Smooth muscle cell (in vitro differentiated cells): ENCODE measurements around the gene DNAJC1. TPM values are rescaled to one million over a fixed set of nuclear protein-coding genes. Genes with fewer than 3 reads are reported as not detected.
A peak's percentile ranks its signal among the peaks of the same experiment; 100 is the strongest.

ENCODE experiments used
- DNase-seq: peaks from one replicate; lab custom pipeline; 2025; ENCODE audit not compliant: unreplicated experiment; lab: John Stamatoyannopoulos, UW
- H2AFZ ChIP-seq: fragments of 200-600 bp; sonication (generic); 2 replicates; pipeline ENCODE4 v1.6.0; 2016; ENCODE audit warnings: antibody characterized with exemption, low read depth, mild to moderate bottlenecking
- H3F3A ChIP-seq: fragments of 200-600 bp; sonication (generic); 2 replicates; pipeline ENCODE4 v1.6.0; 2017; ENCODE audit warnings: antibody characterized with exemption, low read depth
- H3K27ac ChIP-seq: fragments of 200-600 bp; sonication (generic); 2 replicates; pipeline ENCODE4 v1.5.1; 2016; ENCODE audit warnings: low read depth, mild to moderate bottlenecking
- H3K27me3 ChIP-seq: fragments of 200-600 bp; sonication (generic); 2 replicates; pipeline ENCODE4 v1.6.1; 2016; ENCODE audit warnings: low read depth, mild to moderate bottlenecking
- H3K36me3 ChIP-seq: fragments of 200-600 bp; sonication (generic); 2 replicates; pipeline ENCODE4 v1.5.1; 2016; ENCODE audit warnings: low read depth
- H3K4me1 ChIP-seq: fragments of 200-600 bp; sonication (generic); 2 replicates; pipeline ENCODE4 v1.5.1; 2016; ENCODE audit warnings: low read depth
- H3K4me2 ChIP-seq: fragments of 200-600 bp; sonication (generic); 2 replicates; pipeline ENCODE4 v1.6.0; 2016; ENCODE audit warnings: mild to moderate bottlenecking
- H3K4me3 ChIP-seq: fragments of 200-600 bp; sonication (generic); 2 replicates; pipeline ENCODE4 v1.5.1; 2016; ENCODE audit warnings: mild to moderate bottlenecking
- H3K79me2 ChIP-seq: fragments of 200-600 bp; sonication (generic); 2 replicates; pipeline ENCODE4 v1.6.0; 2016; ENCODE audit warnings: low read depth, mild to moderate bottlenecking
- H3K9ac ChIP-seq: fragments of 200-600 bp; sonication (generic); 2 replicates; pipeline ENCODE4 v1.6.0; 2016; ENCODE audit warnings: low read depth
- H3K9me3 ChIP-seq: fragments of 200-600 bp; sonication (generic); replicated peaks from 2 replicates; pipeline ENCODE4 v1.5.1; 2016; ENCODE audit warnings: low read depth
- H4K20me1 ChIP-seq: fragments of 200-600 bp; sonication (generic); 2 replicates; pipeline ENCODE4 v1.6.0; 2016; ENCODE audit warnings: low read depth
- WGBS: methylation state at CpG from one replicate; pipeline ENCODE4 v1.1.7; 2016; ENCODE audit warnings: low lambda C conversion rate; 5-methylcytosine and 5-hydroxymethylcytosine counted together
- polyA plus RNA-seq: library from polyadenylated mRNA; unstranded; fragments of >200 nt; fragmentation: Nextera tagmentation; extraction: Ambion mirVana; gene quantifications from 2 replicates; pipeline ENCODE4 v1.2.1, GENCODE V29; 2016
- total RNA-seq: library from RNA; depleted of rRNA; stranded (reverse); fragments of >200 nt; gene quantifications from 2 replicates; pipeline ENCODE4 v1.2.3, GENCODE V29; 2014
- TF ChIP-seq, protein P1 (sequence below): fragments of 200-600 bp; sonication (generic); IDR thresholded peaks from 2 replicates; pipeline ENCODE4 v1.5.1; 2017; ENCODE audit warnings: borderline replicate concordance, mild to moderate bottlenecking, antibody characterized with exemption; ENCODE audit not compliant: insufficient read depth, poor library complexity, severe bottlenecking

DNAJC1 gene
- total and polyA plus RNA-seq, 2 experiments from 2014 or later, result 67.0 to 88.5 TPM

DNA sequence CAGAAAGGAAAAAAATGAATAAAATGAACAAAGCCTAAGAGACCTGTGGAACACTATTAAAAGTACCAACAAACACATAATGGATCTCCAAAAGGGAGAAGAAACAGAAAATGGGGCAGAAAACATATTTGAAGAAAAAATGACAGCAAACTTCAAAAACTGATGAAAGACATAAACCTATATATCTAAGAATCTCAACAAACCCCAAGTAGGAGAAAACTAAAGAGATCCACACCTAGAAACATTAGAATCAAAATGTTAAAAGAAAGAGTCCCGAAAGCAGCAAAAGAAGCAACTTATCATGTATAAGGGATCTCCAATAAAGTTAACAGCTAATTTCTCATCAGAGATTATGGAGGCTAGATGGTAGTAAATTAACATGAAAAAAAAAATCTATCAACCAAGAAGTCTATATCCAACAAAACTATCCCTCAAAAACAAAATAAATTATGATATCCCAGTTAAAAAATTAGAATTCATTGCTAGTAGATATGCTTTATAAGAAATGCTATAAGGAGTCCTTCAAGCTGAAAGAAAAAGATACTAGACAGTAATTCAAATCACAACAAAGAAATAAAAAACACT is 68.0 kb downstream of the DNAJC1 start:
- Histone ChIP-seq H3K9me3 (no peaks in the 10 kb centered on the region), H3K36me3 (peaks cover 10% of the 10 kb centered on the region), H3F3A (no peaks in the 10 kb centered on the region), H2AFZ (no peak overlapping the region), H3K79me2 (peaks cover 81% of the 10 kb centered on the region), H3K9ac (no peak overlapping the region), H4K20me1 (peaks cover 8% of the 10 kb centered on the region), H3K4me2 (no peak overlapping the region), H3K27me3 (no peaks in the 10 kb centered on the region), H3K4me1 (no peaks in the 10 kb centered on the region), H3K27ac (no peak overlapping the region), H3K4me3 (no peak overlapping the region)
- 100% methylated on average over 1 of the region's 1 CpG for WGBS
- TF ChIP-seq, protein P1, sequence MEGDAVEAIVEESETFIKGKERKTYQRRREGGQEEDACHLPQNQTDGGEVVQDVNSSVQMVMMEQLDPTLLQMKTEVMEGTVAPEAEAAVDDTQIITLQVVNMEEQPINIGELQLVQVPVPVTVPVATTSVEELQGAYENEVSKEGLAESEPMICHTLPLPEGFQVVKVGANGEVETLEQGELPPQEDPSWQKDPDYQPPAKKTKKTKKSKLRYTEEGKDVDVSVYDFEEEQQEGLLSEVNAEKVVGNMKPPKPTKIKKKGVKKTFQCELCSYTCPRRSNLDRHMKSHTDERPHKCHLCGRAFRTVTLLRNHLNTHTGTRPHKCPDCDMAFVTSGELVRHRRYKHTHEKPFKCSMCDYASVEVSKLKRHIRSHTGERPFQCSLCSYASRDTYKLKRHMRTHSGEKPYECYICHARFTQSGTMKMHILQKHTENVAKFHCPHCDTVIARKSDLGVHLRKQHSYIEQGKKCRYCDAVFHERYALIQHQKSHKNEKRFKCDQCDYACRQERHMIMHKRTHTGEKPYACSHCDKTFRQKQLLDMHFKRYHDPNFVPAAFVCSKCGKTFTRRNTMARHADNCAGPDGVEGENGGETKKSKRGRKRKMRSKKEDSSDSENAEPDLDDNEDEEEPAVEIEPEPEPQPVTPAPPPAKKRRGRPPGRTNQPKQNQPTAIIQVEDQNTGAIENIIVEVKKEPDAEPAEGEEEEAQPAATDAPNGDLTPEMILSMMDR, result no peak
- no peak for DNase-seq

DNA sequence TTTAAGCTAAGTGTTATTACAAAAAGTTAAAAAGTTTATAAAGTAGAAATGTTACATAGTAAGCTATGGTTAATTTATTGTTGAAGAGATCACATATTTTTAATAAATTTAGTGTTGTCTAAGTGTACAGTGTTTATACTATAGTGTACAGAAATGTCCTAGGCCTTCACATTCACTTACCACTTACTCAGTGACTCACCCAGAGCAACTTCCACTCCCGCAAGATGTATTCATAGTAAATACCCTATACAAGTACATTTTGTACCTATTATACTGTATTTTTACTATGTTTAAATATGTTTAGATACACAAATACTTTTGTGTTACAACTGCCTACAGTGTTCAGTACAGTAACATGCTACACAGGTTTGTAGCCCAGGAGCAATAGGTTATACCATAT is 69.2 kb downstream of the DNAJC1 start:
- Histone ChIP-seq H3K79me2 (peaks cover 71% of the 10 kb centered on the region), H2AFZ (no peak overlapping the region), H3K9ac (no peak overlapping the region), H3K4me3 (no peak overlapping the region), H3K4me2 (no peak overlapping the region), H3K36me3 (peaks cover 10% of the 10 kb centered on the region), H3K27ac (no peak overlapping the region), H3F3A (no peaks in the 10 kb centered on the region), H3K9me3 (no peaks in the 10 kb centered on the region), H4K20me1 (peaks cover 5% of the 10 kb centered on the region), H3K27me3 (no peaks in the 10 kb centered on the region), H3K4me1 (peaks cover 4% of the 10 kb centered on the region)
- no peak for DNase-seq
- TF ChIP-seq, protein P1, result no peak
- WGBS, result 77% methylated on average over 1 of the region's 1 CpG

- Histone ChIP-seq H3K4me2 (peak overlapping the region; percentile 81), H2AFZ (no peak overlapping the region), H3K9me3 (no peaks in the 10 kb centered on the region), H3K27me3 (no peaks in the 10 kb centered on the region), H3K27ac (peak overlapping the region; percentile 84), H3K36me3 (no peaks in the 10 kb centered on the region), H3K4me3 (peak overlapping the region; percentile 29), H3K9ac (no peak overlapping the region), H3F3A (peaks cover 21% of the 10 kb centered on the region), H3K4me1 (peaks cover 37% of the 10 kb centered on the region), H3K79me2 (peaks cover 30% of the 10 kb centered on the region), H4K20me1 (peaks cover 27% of the 10 kb centered on the region)
- TF ChIP-seq, protein P1, result no peak
- DNase-seq, result no peak
- WGBS, result 26% methylated on average over 2 of the region's 2 CpGs
Observed at GRCh38 chr10:21929070-21929469, 74.5 kb downstream of the DNAJC1 start.

DNA sequence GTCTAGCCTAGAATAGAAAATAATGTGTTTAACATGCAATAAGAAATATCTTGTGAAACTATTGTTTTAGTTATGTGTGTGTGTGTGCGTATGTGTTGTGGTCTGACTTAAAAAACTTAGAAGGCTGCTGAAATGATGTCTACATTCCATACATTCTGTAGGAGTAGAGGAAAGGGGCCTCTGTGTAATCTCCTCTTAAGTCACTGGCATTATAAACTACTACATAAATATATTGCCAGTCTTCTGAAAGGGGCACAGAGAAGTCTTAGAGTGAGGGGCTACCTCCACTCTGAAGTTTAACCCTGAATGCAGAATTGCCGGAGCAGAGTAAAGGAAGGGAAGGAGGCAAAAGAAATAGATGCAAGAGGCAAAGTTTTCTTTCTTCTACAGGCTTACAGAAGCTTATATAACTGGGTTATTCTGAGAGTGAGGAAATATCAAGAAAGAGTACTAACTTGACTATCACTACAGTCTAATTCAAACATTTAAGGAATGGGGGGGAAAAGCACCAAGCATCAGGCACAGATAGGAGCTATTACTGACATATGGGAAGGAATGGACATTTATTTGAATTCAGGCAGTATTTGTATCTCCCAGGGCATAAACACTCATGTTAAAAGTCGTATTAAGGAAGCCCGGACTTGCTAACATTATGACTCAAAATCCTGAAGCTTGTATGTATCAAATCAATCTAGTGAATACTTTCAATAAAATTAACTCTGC is 75.7 kb downstream of the DNAJC1 start:
- peak overlapping the region; percentile 47 for H3K9ac ChIP-seq
- H4K20me1 ChIP-seq, result peaks cover 27% of the 10 kb centered on the region
- peaks cover 21% of the 10 kb centered on the region for H3F3A ChIP-seq
- DNase-seq, result no peak
- TF ChIP-seq, protein P1, result no peak
- H3K36me3 ChIP-seq, result no peaks in the 10 kb centered on the region
- 18% methylated on average over 4 of the region's 4 CpGs for WGBS
- H3K79me2 ChIP-seq, result peaks cover 29% of the 10 kb centered on the region
- H3K9me3 ChIP-seq, result no peaks in the 10 kb centered on the region
- H3K27ac ChIP-seq, result peak overlapping the region; percentile 84
- H3K4me3 ChIP-seq, result peak overlapping the region; percentile 29
- no peaks in the 10 kb centered on the region for H3K27me3 ChIP-seq
- peaks cover 37% of the 10 kb centered on the region for H3K4me1 ChIP-seq
- H3K4me2 ChIP-seq, result peak overlapping the region; percentile 81
- no peak overlapping the region for H2AFZ ChIP-seq
